Lower lobe of right lung (tissue), 2 donors: Measurements from ENCODE around the gene POLD4. TPM values are rescaled to one million over a fixed set of nuclear protein-coding genes. Genes with fewer than 3 reads are reported as not detected.
"Not testable (repeated sequence)": the region's sequence is repeated elsewhere in the genome, so short reads cannot be mapped to it uniquely, and the experiment has no call there.

ENCODE experiments used
- ATAC-seq, 2 donors: fragments of 200-7000 bp; cut with Tn5 transposase; one replicate each; pipeline ENCODE4 v1.9.1; 2020 to 2022; ENCODE audit warnings: mild to moderate bottlenecking in 2 of 2, moderate library complexity in 2 of 2
- DNase-seq: peaks from one replicate; pipeline ENCODE4 v3.0.0-alpha.2; 2020
- H3K27ac ChIP-seq: fragments of 200-600 bp; one replicate; pipeline ENCODE4 v1.8.0; 2022
- H3K27me3 ChIP-seq: fragments of 200-600 bp; one replicate; pipeline ENCODE4 v1.8.0; 2022; ENCODE audit warnings: low read depth
- H3K36me3 ChIP-seq: fragments of 200-600 bp; one replicate; pipeline ENCODE4 v1.8.0; 2022; ENCODE audit warnings: mild to moderate bottlenecking
- H3K4me1 ChIP-seq: fragments of 200-600 bp; one replicate; pipeline ENCODE4 v1.8.0; 2022
- H3K4me3 ChIP-seq: fragments of 200-600 bp; one replicate; pipeline ENCODE4 v1.8.0; 2022; ENCODE audit warnings: mild to moderate bottlenecking
- H3K9me3 ChIP-seq: fragments of 200-600 bp; one replicate; pipeline ENCODE4 v1.8.0; 2022
- CTCF ChIP-seq: fragments of 200-600 bp; IDR thresholded peaks from one replicate; pipeline ENCODE4 v1.8.0; 2022; ENCODE audit warnings: antibody characterized with exemption, mild to moderate bottlenecking
- intact Hi-C: fragments of 100-400 bp; cut with DNase I; formaldehyde crosslinking; loops from one replicate; pipeline ENCODE4 v1.11.0; 2022
- total RNA-seq: library from RNA; stranded (reverse); fragmentation: NEBNext Ultra II Directional; extraction: Animal tissue kit (Norgen Biotek cat#: 25700); gene quantifications from one replicate; pipeline ENCODE4 v1.2.1, GENCODE V29; 2021
- donor health status: DM: no; HTN: yes; CAD: no; lungs with severe emphysema.

POLD4 gene
- total RNA-seq, 1 donor from 2014 or later: 86.6 TPM

- H3K27me3 ChIP-seq: no peaks in the 10 kb centered on the region
- H3K27ac ChIP-seq: no peak overlapping the region
- no peak for DNase-seq
- H3K4me1 ChIP-seq: peaks cover 15% of the 10 kb centered on the region
- H3K36me3 ChIP-seq: no peaks in the 10 kb centered on the region
- intact Hi-C loops: no loop called here
- no peak for TF ChIP-seq CTCF
- no peak overlapping the region for H3K4me3 ChIP-seq
- H3K9me3 ChIP-seq: no peaks in the 10 kb centered on the region
- no peak for ATAC-seq
Measured at GRCh38 chr11:67321313-67321871, 32.0 kb downstream of the POLD4 start.

- TF ChIP-seq CTCF: no peak
- H3K9me3 ChIP-seq: no peaks in the 10 kb centered on the region
- no peak overlapping the region for H3K27ac ChIP-seq
- no peaks in the 10 kb centered on the region for H3K36me3 ChIP-seq
- ATAC-seq (no peak), DNase-seq (no peak)
- intact Hi-C loops: no loop called here
- H3K4me1 ChIP-seq: peaks cover 17% of the 10 kb centered on the region
- H3K27me3 ChIP-seq: no peaks in the 10 kb centered on the region
- no peak overlapping the region for H3K4me3 ChIP-seq
Measured at GRCh38 chr11:67320691-67321090, 32.7 kb downstream of the POLD4 start.

GRCh38 chr11:67320011-67320410 is 33.3 kb downstream of the POLD4 start:
- H3K36me3 ChIP-seq: no peaks in the 10 kb centered on the region
- no peak overlapping the region for H3K27ac ChIP-seq
- ATAC-seq: no peak
- TF ChIP-seq CTCF: no peak
- no peaks in the 10 kb centered on the region for H3K9me3 ChIP-seq
- no peak for DNase-seq
- H3K27me3 ChIP-seq: no peaks in the 10 kb centered on the region
- H3K4me1 ChIP-seq: peaks cover 17% of the 10 kb centered on the region
- intact Hi-C loops: no loop called here
- no peak overlapping the region for H3K4me3 ChIP-seq

- H3K27me3 ChIP-seq, H3K36me3 ChIP-seq, H3K27ac ChIP-seq, DNase-seq, H3K9me3 ChIP-seq, ATAC-seq: not testable (repeated sequence)
- H3K4me3 ChIP-seq: peak overlapping the region; percentile 95
- peaks cover 17% of the 10 kb centered on the region for H3K4me1 ChIP-seq
- intact Hi-C loops: loop anchor here (10.0 kb wide), 1 partner anchor 54 kb away; the partner anchor contains the start of gene GRK2
Measured at GRCh38 chr11:67318876-67319275, 34.5 kb downstream of the POLD4 start.

- intact Hi-C loops: loop anchor here (10.0 kb wide), 1 partner anchor 53 kb away; the partner anchor contains the start of gene GRK2
- H3K4me3 ChIP-seq: peak overlapping the region; percentile 95
- TF ChIP-seq CTCF: no peak
- no peaks in the 10 kb centered on the region for H3K36me3 ChIP-seq
- H3K9me3 ChIP-seq: no peaks in the 10 kb centered on the region
- peaks cover 23% of the 10 kb centered on the region for H3K4me1 ChIP-seq
- peak; percentile 71 for DNase-seq
- peak overlapping the region; percentile 96 for H3K27ac ChIP-seq
- peak; percentile 51 to 69 for ATAC-seq
- H3K27me3 ChIP-seq: no peaks in the 10 kb centered on the region
Measured at GRCh38 chr11:67317888-67318555, 35.3 kb downstream of the POLD4 start.
